Neural cell (in vitro differentiated cells): ENCODE data around the gene SH3RF1. TPM values are rescaled to one million over a fixed set of nuclear protein-coding genes. Genes with fewer than 3 reads are reported as not detected.

Experiments
- H2AFZ ChIP-seq: fragments of 200-600, 300-800 bp; sonication (generic), shearing (Covaris generic); 2 replicates; pipeline ENCODE4 v1.6.0; 2014; ENCODE audit warnings: low read depth, mild to moderate bottlenecking, antibody characterized with exemption, low read length, moderate library complexity
- H3F3A ChIP-seq: fragments of 200-600 bp; shearing (Covaris generic); 2 replicates; pipeline ENCODE4 v1.6.1; 2016; ENCODE audit warnings: mild to moderate bottlenecking, moderate library complexity, mixed read lengths, antibody characterized with exemption, low read length; ENCODE audit not compliant: insufficient read depth, poor library complexity, severe bottlenecking
- H3K27ac ChIP-seq: fragments of 200-600, 300-800 bp; sonication (generic), shearing (Covaris generic); 2 replicates; pipeline ENCODE4 v1.5.1; 2014; ENCODE audit warnings: mild to moderate bottlenecking, low read length, moderate library complexity
- H3K27me3 ChIP-seq: fragments of 300-800, 200-600 bp; sonication (generic), shearing (Covaris generic); 2 replicates; pipeline ENCODE4 v1.6.0; 2014; ENCODE audit warnings: mild to moderate bottlenecking, low read depth, low read length, moderate library complexity; ENCODE audit not compliant: insufficient read depth
- H3K36me3 ChIP-seq: fragments of 300-800, 200-600 bp; sonication (generic), shearing (Covaris generic); 2 replicates; pipeline ENCODE4 v1.5.1; 2014; ENCODE audit warnings: mild to moderate bottlenecking, antibody characterized with exemption, low read length, moderate library complexity; ENCODE audit not compliant: insufficient read depth
- H3K4me2 ChIP-seq: fragments of 300-800, 200-600 bp; sonication (generic), shearing (Covaris generic); 2 replicates; pipeline ENCODE4 v1.6.0; 2014; ENCODE audit warnings: mild to moderate bottlenecking, low read length
- H3K4me3 ChIP-seq: fragments of 300-800, 200-600 bp; sonication (generic), shearing (Covaris generic); 2 replicates; pipeline ENCODE4 v1.5.1; 2014; ENCODE audit warnings: mild to moderate bottlenecking, low read length, moderate library complexity
- H3K79me2 ChIP-seq: fragments of 200-600 bp; shearing (Covaris generic); replicated peaks from 2 replicates; pipeline ENCODE4 v1.6.0; 2014; ENCODE audit warnings: mild to moderate bottlenecking, low read length, moderate library complexity; ENCODE audit not compliant: insufficient read depth
- H3K9ac ChIP-seq: fragments of 300-800, 200-600 bp; sonication (generic), shearing (Covaris generic); 2 replicates; pipeline ENCODE4 v1.6.1; 2016; ENCODE audit warnings: mild to moderate bottlenecking, low read length, mixed read lengths
- H3K9me2 ChIP-seq: fragments of 200-600 bp; shearing (Covaris generic); 2 replicates; pipeline ENCODE4 v1.6.1; 2016; ENCODE audit warnings: mild to moderate bottlenecking, low read length, mixed read lengths; ENCODE audit not compliant: insufficient read depth
- H3K9me3 ChIP-seq: fragments of 200-600, 300-800 bp; sonication (generic), shearing (Covaris generic); 2 replicates; pipeline ENCODE4 v1.6.1; 2016; ENCODE audit warnings: mild to moderate bottlenecking, mixed run types, low read length, moderate library complexity, mixed read lengths
- H4K20me1 ChIP-seq: fragments of 200-600 bp; shearing (Covaris generic); 2 replicates; pipeline ENCODE4 v1.6.1; 2016; ENCODE audit warnings: mild to moderate bottlenecking, mixed run types; ENCODE audit not compliant: insufficient read depth
- CTCF ChIP-seq: fragments of 450-650 bp; IDR thresholded peaks from 2 replicates; pipeline ENCODE4 v1.5.1; 2014; ENCODE audit warnings: antibody characterized with exemption, mild to moderate bottlenecking, moderate library complexity; ENCODE audit not compliant: poor library complexity, severe bottlenecking
- EP300 ChIP-seq: fragments of 450-650 bp; conservative IDR thresholded peaks from 2 replicates; pipeline ENCODE4 v1.6.1; 2014; ENCODE audit warnings: antibody characterized with exemption, mild to moderate bottlenecking, moderate library complexity; ENCODE audit not compliant: poor library complexity, severe bottlenecking
- EZH2 ChIP-seq: fragments of 200-600, 300-800 bp; shearing (Covaris generic), sonication (generic); IDR thresholded peaks from 2 replicates; pipeline ENCODE4 v1.6.1; 2014; ENCODE audit warnings: antibody characterized with exemption, low read length, borderline replicate concordance, mild to moderate bottlenecking; ENCODE audit not compliant: insufficient read depth, poor library complexity, severe bottlenecking
- MXI1 ChIP-seq: fragments of 450-650 bp; conservative IDR thresholded peaks from 2 replicates; pipeline ENCODE4 v1.6.1; 2014; ENCODE audit warnings: antibody characterized with exemption, mild to moderate bottlenecking; ENCODE audit not compliant: poor library complexity, severe bottlenecking
- POLR2AphosphoS5 ChIP-seq: IDR thresholded peaks from 2 replicates; pipeline ENCODE4 v1.6.1; 2012
- RAD21 ChIP-seq: fragments of 450-650 bp; conservative IDR thresholded peaks from 2 replicates; pipeline ENCODE4 v1.6.1; 2014; ENCODE audit warnings: antibody characterized with exemption, mild to moderate bottlenecking, moderate library complexity
- REST ChIP-seq: IDR thresholded peaks from 2 replicates; pipeline ENCODE4 v1.6.1; 2012; ENCODE audit warnings: borderline replicate concordance
- SMC3 ChIP-seq: fragments of 450-650 bp; conservative IDR thresholded peaks from 2 replicates; pipeline ENCODE4 v1.6.1; 2014; ENCODE audit warnings: antibody characterized with exemption, mild to moderate bottlenecking, moderate library complexity; ENCODE audit not compliant: poor library complexity
- TAF1 ChIP-seq: IDR thresholded peaks from 2 replicates; pipeline ENCODE4 v1.6.1; 2012; ENCODE audit warnings: low read depth
- polyA plus RNA-seq: library from polyadenylated mRNA; depleted of rRNA; stranded (reverse); fragments of >200 nt; gene quantifications from 2 replicates; pipeline ENCODE4 v1.2.3, GENCODE V29; 2014

SH3RF1 gene
- polyA plus RNA-seq, 1 donor from 2014 or later = 3.1 TPM

GRCh38 chr4:169205744-169206080 is 65.0 kb downstream of the SH3RF1 start:
- H3K9ac ChIP-seq = no peak overlapping the region
- H4K20me1 ChIP-seq = no peaks in the 10 kb centered on the region
- H3F3A ChIP-seq = no peaks in the 10 kb centered on the region
- no peak overlapping the region for H2AFZ ChIP-seq
- H3K4me2 ChIP-seq = no peak overlapping the region
- no peaks in the 10 kb centered on the region for H3K9me2 ChIP-seq
- no peak overlapping the region for H3K4me3 ChIP-seq
- H3K36me3 ChIP-seq = no peaks in the 10 kb centered on the region
- no peaks in the 10 kb centered on the region for H3K9me3 ChIP-seq
- TF ChIP-seq MXI1 (no peak), SMC3 (no peak), TAF1 (no peak), CTCF (no peak), POLR2AphosphoS5 (no peak), REST (no peak), RAD21 (no peak), EP300 (no peak), EZH2 (no peak)
- no peaks in the 10 kb centered on the region for H3K27me3 ChIP-seq
- H3K27ac ChIP-seq = no peak overlapping the region
- peaks cover 12% of the 10 kb centered on the region for H3K79me2 ChIP-seq

DNA sequence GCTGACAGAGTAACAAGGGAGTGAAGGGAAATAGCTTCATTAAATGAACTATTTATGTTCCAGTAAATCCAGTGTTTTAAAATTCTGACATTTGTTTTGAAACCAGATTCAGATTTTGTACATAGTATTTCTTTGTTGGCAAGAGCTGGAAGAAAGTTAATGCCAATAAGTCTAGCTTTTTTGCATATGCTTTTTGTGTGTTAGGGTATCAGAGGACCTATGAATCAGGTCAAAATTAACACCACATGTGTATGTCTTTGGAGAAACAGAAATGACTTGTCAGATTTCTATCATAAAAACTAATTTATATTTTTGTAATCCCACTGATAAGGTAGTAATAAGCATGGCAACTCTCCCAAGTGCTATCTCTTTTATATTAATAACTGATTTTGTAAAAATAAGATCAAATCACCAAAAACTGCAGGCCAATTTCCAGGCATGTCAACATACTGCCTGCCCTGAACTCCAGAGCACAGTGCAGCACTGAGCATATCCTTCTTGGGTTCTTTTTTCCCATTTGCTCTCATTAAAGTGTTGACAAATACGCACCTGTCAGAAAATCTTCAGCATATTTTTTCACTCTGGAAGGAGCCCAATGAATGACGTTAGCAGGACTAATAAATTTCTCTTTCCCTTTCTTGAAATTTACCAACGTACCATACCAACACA is 65.5 kb downstream of the SH3RF1 start:
- Histone ChIP-seq H2AFZ (no peak overlapping the region), H3K4me3 (no peak overlapping the region), H3K36me3 (no peaks in the 10 kb centered on the region), H3K27ac (no peak overlapping the region), H3K27me3 (no peaks in the 10 kb centered on the region), H3K9ac (no peak overlapping the region), H3K9me2 (no peaks in the 10 kb centered on the region), H3K4me2 (no peak overlapping the region), H4K20me1 (no peaks in the 10 kb centered on the region), H3F3A (no peaks in the 10 kb centered on the region), H3K79me2 (peaks cover 7% of the 10 kb centered on the region), H3K9me3 (no peaks in the 10 kb centered on the region)
- TF ChIP-seq EZH2 (no peak), TAF1 (no peak), MXI1 (no peak), SMC3 (no peak), CTCF (no peak), EP300 (no peak), POLR2AphosphoS5 (no peak), RAD21 (no peak), REST (no peak)
